HG03354 (cell line): ENCODE data around the gene CDH13.

Experiments
- ATAC-seq: cut with Tn5 transposase; IDR thresholded peaks from one replicate; pipeline ENCODE4 v1.9.1; 2021; ENCODE audit warnings: mild to moderate bottlenecking; ENCODE audit not compliant: unreplicated experiment, poor library complexity, severe bottlenecking

CDH13 gene

DNA sequence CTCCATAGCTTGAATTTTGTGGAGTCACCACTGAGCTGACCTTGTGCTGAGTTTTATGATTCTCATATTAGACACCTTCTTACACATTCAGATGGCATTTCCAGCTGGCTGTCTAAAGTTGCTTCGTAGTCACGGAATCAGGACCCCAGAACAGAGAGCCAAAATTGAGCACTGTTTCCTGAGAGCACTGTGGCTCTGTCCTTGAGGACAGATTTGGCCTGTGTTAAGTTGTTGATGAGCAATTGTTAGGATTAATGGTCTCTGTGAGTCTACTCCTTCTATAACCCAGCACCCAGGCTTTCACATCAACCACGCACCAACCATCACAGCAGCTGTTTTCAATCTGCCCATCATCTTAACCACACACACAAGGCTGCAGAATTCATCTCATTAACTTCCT is 903.5 kb downstream of the CDH13 start:
- ATAC-seq = no peak

GRCh38 chr16:83532634-83533033 is 905.9 kb downstream of the CDH13 start:
- ATAC-seq = no peak

DNA sequence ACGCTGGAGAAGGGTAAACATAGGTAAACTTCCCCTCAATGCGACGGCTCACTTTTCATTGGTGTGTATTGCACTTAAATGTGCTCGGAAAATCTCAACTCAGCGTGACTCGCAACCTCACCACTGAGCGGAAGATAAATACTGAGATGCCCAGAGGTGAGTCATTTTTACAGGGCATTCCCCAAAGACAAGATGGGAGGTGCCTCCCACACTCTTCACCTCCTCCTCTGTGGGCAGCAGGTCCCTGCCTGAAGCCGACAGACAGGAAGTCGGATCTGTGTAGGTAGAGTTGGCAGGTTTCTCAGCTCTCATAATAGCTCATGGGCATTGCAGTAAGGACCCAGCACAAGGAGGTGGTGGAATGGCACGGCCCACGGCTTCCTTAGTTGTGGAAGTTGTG is 906.4 kb downstream of the CDH13 start:
- ATAC-seq = no peak

- ATAC-seq = no peak
Measured at GRCh38 chr16:83538707-83539106, 911.9 kb downstream of the CDH13 start.

- no peak for ATAC-seq
Measured at GRCh38 chr16:83539736-83540490, 913.1 kb downstream of the CDH13 start.

DNA sequence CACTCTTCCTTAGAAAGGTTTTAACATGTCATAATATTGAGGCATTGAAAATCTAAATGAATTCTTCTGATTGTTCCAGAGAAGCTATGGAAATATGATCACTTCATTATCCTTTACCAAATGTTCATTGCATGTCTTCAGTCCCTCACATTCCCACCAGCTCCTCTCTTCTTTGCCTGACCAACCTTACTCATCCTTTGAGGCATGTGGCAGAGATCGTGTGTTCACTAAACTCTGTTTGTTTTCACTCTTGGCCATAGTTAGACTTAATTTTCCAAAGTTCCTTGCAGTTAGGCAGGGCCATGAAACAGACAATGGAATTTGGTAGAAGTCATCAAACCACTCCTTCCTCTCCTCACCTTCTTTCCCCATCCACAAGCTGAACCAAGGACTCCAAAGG is 914.5 kb downstream of the CDH13 start:
- no peak for ATAC-seq

GRCh38 chr16:83542491-83542890 is 915.7 kb downstream of the CDH13 start:
- no peak for ATAC-seq

- no peak for ATAC-seq
Measured at GRCh38 chr16:83549316-83550182, 922.8 kb downstream of the CDH13 start.

GRCh38 chr16:83550183-83550569 is 923.4 kb downstream of the CDH13 start:
- ATAC-seq = no peak

DNA sequence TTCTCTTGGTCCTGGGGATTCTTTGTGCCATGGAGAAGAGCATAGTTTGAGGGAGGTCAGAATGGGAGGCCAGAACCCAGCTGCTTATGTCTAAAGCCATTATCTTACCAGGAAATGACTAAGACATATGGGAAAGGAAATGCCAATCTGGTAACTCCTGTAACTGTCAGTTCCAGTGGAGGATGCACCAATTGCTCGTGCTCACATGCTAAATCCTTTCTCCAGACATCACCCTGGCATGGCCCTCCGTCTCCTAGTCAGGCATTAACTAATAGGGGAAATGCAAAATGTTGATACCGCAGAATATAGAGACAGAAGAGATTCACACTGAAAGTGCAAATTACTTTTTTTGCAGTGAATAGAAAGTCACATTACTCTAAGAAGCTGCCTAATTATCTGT is 925.5 kb downstream of the CDH13 start:
- no peak for ATAC-seq

GRCh38 chr16:83552930-83553329 is 926.2 kb downstream of the CDH13 start:
- no peak for ATAC-seq

DNA sequence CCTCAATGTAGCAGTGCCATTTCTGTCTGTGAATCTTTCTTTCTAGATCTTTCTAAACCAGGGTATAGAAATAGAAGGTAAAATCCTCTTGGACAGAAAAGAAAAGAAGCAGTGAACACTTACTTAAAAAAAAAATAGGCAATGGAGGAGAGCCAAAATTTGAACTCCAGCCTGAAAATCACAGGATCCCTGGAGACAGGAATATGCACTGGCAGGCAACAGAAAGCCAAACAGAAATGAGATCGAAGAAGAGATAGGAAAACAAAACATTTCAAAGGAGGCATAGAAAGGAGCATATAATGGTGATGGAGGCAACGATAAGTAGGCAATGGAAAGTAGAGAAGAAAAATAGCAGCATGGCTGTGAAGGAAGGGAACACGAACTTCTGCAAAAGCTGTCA is 927.3 kb downstream of the CDH13 start:
- no peak for ATAC-seq

DNA sequence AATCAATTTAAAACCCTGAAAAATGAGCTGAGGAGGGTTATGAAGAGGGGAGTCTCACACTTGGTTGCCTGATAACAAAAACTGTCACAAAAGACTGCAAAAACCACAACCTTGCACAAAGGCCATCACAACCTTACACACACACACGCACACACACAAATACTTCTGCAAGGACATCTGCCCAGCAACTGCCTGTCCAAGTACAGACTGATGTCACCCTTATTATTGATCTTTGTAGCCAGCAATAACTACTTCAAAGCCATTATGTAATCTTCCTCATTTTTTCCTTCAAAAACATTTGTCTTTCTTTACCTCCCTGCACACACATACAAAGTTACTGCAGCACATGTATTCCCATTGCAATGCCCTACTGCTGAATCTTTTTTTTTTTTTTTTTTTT is 927.8 kb downstream of the CDH13 start:
- ATAC-seq = no peak

- ATAC-seq = no peak
Measured at GRCh38 chr16:83561876-83562275, 935.1 kb downstream of the CDH13 start.

DNA sequence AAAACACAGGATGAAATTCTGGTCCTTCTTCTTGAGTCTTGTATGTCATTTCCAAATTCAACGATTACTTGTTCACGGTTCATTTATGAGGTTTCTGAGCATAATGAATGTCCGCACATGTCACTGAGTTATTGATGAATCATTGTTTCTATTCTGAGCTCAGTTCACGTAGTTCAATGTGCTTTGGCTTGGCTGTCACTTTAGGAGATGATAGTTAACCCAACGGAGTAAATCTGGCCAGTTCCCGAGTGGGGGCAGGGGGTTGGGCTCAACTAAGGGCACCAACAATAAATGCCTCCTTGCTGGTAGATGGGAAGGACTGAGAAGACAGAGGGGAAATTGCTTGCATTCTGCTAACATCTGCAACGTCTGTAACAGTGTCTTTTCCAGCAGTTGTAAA is 941.6 kb downstream of the CDH13 start:
- ATAC-seq = no peak

DNA sequence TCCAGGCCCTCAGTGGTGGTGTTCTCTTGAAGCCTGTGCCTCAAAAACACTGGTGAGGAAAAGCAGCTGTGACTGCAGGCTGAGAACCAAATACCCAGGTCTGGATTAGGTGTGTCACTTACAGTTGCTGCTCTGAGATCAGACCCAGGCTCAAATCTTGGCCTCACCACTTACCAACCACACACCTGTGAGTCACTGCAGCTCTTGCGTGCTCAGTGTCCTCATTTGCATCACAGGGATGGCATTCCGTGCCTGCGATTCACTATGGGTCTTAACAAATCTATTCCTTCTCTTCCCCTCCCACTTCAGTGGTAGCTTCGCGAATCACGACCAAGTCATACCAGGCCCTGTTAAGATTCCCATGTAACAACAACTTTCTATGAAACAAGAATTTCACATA is 947.6 kb downstream of the CDH13 start:
- no peak for ATAC-seq

DNA sequence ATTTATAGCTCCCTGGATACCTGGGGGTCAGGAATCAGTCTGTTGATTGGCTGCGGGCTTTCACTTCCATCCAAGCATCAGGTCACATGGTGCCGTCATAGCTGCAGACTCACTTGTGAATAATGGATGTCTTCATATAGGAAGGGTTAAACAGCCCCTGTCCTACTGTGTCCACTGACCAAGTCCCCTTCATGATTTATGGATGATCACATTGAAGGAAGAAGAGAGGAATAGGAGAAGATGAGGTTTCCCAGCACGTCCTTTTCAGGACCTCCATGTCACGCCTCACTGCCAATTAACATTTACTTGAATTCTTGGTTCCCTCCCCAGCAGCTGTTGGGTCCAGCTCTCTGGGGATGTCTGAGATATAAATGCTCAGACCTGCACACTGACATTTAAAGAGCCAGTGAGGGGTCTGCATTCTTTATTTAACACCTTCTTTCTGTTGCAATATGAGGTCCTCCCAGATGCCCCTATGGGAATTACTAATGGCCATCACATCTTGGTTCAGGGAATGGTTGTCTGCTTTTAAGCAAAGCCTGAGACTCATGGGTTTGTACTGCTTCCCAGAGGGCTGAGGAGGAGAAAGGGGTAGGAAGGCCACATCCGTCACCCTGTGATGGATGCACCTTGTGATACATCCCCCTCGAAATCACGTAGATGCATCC is 950.4 kb downstream of the CDH13 start:
- ATAC-seq = no peak

DNA sequence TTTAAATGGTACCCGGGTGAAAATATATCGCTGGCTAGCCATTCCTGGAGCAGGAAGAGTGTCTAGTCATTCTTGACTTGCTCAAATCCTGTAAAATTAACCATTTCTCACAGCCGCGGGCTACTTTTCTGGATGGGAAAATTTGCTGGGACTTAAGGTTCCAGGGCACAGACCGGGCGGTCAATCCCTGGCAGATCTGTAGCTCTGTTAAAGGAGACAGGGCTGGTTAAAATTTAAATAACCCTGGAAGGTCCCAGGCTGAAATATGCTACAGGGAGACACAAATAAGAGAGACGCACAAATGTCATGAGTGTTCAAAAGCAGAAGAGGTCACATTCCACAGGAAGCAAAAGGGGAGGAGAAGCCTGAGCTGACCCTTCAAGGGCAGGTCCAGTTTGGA is 951.4 kb downstream of the CDH13 start:
- ATAC-seq = no peak

- no peak for ATAC-seq
Measured at GRCh38 chr16:83579027-83579426, 952.3 kb downstream of the CDH13 start.

- ATAC-seq = no peak
Measured at GRCh38 chr16:83579436-83579835, 952.7 kb downstream of the CDH13 start.

GRCh38 chr16:83581082-83581481 is 954.3 kb downstream of the CDH13 start:
- peak; percentile 91 for ATAC-seq
